GM19240 (cell line): Measurements from ENCODE around the gene SH3PXD2B.

Experiments
- DNase-seq: peaks from one replicate; pipeline ENCODE4 v3.0.0; 2011; ENCODE audit warnings: low spot score; ENCODE audit not compliant: insufficient read length

The SH3PXD2B gene

DNA sequence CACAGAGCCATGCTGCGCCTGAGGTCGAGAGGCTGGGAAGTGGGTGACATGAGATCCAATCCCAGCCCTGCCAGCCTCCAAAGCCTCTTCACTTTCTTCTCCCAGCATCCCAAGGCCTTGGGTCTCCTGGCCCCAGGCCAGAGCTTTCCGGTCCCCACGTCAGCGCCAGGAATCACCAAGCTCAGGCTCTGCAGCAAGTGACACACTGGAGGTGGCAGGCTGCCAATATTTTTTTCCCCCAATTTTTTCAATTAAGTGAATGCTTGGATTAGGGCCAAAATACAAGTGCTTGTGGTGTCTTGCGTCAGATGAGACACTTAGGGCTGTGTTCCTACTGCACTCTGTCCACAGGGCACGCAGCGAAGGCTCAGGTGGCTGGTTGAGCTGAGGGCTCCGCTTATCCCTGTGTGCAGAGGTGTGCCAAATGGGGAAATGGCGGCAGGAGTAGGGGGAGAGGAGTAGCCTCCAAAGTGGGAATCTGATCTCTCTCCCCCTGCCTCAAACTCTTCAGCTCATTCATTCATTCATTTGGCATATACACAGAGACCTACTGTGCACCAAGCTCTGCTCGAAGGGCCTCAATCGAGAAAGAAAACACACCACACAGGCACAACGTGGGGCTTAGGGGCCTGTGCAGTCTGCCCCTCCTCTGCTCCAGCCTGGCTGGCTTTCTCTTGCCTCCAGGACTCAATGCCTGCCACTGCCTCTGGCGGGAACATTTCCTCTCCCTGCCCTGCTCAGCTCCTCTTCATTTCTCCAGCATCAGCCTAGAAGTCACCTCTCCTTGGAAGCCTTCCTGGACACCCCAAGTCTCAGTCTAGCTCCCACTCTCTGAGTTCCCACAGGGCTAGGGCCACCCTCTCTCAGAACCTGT, 16.6 kb downstream of the SH3PXD2B start:
- DNase-seq, result no peak

DNA sequence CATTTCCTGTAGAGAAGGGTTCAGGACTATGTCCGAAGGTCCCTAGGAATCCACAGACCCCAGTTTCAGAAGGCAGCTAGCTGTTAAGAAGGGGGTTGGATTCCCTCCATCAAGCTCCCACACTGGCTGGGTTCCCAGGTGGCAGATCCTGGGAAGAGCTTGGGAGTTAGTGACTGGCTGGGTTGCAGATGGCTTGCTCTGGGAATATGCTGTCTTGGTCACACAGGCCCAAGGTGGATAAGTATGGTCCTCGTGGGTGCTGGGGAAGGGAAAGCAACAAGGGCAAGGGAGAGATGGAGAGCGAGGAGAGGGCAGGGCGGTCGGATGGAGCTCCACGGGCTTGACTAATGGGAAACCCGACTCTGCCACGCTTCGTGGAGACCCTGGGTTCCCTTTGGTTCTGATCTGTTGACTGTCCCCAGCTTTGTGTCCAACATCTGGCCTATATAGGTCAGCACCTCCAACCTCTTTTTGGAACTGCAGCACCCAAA, 17.4 kb downstream of the SH3PXD2B start:
- no peak for DNase-seq

DNA sequence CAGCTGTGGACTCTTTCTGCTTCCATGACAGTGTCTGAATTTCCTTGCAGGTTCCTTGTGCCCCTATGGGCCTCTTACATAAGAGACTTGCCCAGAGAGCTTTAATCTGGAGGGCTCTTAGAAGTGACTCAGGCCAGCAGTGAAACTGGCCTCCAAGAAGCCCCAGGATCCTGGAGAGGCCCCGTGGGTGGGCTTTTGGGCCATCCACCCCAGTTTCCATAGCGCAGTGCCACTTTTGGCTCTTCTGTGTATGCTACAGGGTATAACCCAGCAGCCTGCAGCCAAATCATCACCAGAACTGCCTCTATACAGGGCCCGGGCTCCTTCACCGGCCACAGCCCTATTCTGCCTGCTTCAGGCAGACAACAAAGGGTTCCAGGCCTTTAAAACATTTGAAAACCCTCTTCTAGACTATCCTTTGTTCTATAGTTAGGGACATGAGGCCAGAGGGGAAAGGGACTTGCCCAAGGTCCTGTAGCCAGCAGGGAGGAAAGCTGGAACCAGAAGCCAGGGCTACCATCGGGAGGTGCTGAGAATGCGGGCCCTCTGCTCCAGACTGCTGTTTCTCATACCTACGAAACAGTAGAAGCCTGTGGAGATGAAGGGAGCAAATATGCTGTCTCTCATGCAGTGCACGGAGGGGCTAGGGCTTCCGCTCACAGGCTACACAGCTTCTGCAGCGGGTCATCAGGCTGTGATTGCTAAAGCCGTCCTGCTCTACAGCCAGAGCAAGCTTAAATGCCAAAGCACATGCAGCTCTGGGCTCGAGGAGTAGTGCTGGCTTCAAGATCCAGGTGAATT, 18.0 kb downstream of the SH3PXD2B start:
- DNase-seq, result no peak

- DNase-seq, result no peak
Observed at GRCh38 chr5:172435362-172436077, 18.8 kb downstream of the SH3PXD2B start.

- DNase-seq, result no peak
Observed at GRCh38 chr5:172434251-172434650, 20.1 kb downstream of the SH3PXD2B start.

GRCh38 chr5:172433513-172433912, 20.8 kb downstream of the SH3PXD2B start:
- no peak for DNase-seq

DNA sequence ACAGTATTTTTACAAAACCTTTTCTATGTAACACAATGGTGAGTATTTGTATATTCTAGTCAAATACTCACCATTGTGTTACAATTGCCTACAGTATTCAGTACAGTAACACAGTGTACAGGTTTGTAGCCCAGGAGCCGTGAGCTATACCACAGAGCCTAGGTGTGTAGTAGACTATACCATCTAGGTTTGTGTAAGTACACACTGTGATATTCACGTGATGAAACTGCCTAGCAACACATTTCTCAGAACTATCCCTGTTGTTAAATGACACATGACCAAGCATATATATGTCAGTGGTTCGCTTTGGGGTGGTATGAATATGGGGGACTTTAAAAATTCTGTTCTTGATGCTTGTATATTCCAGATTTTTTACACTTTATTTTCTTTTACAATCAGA, 21.3 kb downstream of the SH3PXD2B start:
- no peak for DNase-seq

GRCh38 chr5:172430354-172430753, 24.0 kb downstream of the SH3PXD2B start:
- no peak for DNase-seq

DNA sequence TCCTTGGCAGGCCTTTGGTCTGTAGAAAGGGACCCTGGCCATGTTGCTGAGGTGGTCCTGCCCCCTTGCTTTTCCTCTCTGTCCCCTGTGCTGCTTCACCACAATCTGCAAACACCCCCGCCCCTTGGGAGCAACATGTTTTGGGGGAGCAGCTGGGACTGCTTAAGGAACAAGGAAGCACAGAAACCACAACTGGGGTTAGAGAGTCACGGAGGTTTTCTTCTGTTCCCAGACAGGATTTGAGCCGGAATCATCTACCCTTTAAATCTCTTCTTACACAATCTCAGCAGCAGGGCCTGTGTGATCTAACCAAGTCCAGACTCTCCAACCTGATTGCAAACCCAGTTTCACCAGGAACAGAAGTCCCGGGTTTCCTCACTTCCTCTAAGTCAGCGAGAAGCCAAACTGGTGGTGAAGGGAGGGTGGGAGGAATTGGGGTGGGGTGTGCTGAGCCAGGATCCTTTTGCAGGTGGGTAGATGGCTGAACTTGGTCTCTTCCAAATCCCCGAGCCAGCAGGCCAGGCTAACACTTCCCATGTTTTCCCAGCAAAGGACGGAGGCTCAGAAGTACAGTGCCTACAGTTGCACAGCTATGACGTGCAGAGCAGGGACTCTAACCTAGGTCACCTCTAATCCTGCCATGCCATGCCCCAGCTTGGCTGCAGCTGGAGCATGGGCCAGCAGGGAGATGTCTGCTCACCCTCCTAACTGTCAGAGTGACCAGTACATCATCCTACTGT, 25.0 kb downstream of the SH3PXD2B start:
- no peak for DNase-seq

DNA sequence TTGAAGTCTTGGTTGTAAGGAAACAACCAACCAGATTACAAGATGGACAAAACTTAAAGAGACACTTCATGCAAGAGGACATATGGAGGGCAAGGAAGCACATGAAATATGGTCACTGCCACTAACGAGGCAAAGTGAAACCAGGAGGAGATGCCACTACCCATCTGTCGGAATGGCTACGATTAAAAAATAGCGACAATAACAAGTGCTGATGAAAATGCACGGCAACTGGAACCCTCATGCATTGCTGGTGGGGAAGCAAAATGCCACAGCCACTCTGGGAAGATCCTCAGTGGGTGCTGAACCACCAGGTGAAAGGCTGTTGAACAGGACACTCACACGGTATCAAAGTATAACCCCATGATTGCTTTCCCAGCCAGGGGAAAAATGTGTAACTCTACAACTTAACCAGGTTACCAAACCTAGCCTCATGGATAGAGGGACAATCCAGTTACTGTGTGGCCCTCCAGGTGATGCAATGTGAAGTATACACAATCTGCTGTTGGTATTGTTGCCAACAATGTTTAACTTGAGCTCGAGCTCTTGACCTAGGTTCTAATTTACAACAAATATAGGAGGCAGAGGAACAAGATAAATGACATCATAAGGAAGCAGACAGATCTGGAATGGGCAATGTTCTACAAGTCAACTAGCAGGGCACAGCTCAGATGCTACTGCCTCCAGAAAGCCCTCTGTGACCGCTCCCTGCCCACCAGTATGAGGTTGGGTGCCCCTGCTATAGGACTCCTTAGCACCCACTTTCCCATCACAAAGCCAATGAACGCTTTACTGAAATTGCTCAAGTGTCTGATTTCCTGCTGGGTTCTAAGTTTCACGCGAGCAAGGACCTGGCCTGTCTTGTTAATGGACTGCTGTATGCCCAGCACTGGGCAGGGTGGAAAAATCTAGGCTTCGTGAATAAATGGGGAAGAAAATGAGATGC, 25.8 kb downstream of the SH3PXD2B start:
- DNase-seq, result no peak

DNA sequence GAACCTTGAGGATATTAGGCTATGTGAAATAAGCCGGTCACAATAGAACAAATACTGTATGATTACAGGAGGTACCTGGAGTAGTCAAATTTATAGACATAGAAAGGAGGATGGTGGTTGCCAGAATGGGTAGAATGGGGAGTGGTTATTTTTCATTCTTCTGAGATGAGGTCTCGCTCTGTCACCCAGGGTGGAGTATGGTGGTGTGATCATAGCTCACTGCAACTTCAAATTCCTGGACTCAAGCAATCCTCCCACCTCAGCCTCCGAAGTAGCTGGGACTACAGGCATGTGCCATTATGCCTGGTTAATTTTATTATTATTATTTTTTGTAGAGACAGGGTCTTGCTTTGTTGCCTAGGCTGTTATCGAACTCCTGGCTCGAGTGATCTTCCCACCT, 27.1 kb downstream of the SH3PXD2B start:
- DNase-seq, result no peak

DNA sequence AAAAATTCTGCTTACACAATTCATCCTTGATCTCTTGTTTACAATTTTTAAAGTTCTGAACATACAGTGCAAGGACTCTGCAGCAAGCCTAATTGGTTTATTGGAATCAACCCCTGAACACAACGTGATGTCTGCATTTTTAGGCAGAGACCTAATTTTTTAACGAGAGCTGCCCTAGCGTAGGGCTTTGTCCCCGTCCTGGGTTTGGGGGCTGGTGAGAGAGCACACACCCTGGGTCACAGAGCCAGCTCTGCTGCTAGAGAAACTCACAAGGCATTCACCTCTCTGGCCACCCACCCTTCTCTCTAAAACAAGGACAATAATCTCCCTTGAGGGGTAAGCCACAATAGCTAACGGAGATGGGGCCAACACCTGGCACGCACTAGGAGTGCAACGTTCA, 28.2 kb downstream of the SH3PXD2B start:
- DNase-seq, result no peak

- no peak for DNase-seq
Observed at GRCh38 chr5:172425402-172425801, 28.9 kb downstream of the SH3PXD2B start.

GRCh38 chr5:172424808-172425207, 29.5 kb downstream of the SH3PXD2B start:
- no peak for DNase-seq

GRCh38 chr5:172424111-172424490, 30.2 kb downstream of the SH3PXD2B start:
- DNase-seq, result no peak

DNA sequence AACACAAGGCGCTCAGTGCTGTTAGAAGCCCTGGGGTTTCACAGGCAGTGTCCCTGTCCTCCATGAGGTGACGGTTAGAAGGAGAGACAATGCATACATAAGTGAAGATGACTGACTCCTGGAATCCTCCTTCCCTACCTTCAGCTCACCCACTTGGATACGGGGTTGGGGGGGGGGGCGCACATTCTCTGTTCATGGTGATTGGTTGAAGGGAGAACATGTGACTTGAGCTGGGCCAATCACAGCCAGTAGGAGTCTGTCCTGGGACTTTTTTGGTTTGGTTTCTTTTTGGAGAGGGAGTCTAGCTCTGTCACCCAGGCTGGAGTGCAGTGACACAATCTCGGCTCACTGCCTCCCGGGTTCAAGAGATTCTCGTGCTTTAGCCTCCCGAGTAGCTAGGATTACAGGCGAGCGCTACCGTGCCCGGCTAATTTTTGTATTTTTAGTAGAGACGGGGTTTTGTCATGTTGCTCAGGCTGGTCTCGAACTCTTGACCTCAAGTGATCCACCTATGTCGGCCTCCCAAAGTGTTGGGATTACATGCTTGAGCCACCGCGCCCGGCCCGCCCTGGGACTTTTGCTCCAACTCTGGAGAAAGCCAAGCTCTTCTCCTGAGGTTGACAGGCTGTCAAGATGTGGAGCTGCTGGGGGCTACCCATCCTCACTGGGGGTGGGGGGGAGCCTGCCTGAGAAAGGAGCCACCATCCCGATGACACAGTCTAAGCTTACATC, 30.8 kb downstream of the SH3PXD2B start:
- DNase-seq, result no peak

DNA sequence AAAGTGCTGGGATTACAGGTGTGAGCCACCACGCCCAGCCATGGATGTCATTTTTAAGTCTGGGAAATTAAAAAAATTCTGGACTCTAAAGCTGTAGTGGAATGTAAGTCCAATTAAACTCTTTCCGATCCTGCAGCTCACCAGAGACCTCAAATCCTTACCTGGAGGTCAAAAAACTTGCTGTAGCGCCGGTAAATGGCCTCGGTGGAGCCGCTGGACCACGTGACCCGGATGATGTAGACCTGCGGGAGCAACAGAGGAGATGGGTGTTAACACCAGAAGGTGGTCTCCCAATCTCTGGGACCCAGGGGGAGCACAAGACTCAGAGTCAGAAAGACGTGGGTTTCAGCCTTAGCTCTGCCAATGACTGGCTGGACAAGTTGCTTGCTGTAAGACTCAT, 32.1 kb downstream of the SH3PXD2B start:
- DNase-seq, result no peak

GRCh38 chr5:172421020-172421419, 33.3 kb downstream of the SH3PXD2B start:
- DNase-seq, result no peak

GRCh38 chr5:172420235-172420939, 33.9 kb downstream of the SH3PXD2B start:
- no peak for DNase-seq
